Colonic mucosa (tissue), 4 donors: ENCODE measurements around the gene FIGNL2. TPM values are rescaled to one million over a fixed set of nuclear protein-coding genes. Genes with fewer than 3 reads are reported as not detected.
A peak's percentile ranks its signal among the peaks of the same experiment; 100 is the strongest.

ENCODE experiments used
- DNase-seq: peaks from one replicate; pipeline ENCODE4 v3.0.0-alpha.2; 2020
- H3K27ac ChIP-seq: fragments of 200-600 bp; one replicate; pipeline ENCODE4 v1.8.0; 2021
- H3K27me3 ChIP-seq: fragments of 200-600 bp; one replicate; pipeline ENCODE4 v1.8.0; 2021
- H3K36me3 ChIP-seq: fragments of 200-600 bp; one replicate; pipeline ENCODE4 v1.8.0; 2021
- H3K4me1 ChIP-seq: fragments of 200-600 bp; one replicate; pipeline ENCODE4 v1.8.0; 2021; ENCODE audit warnings: mild to moderate bottlenecking
- H3K4me3 ChIP-seq: fragments of 200-600 bp; one replicate; pipeline ENCODE4 v1.8.0; 2021
- H3K9ac ChIP-seq, 2 donors: one replicate each; pipeline ENCODE4 v1.7.0; 2013; ENCODE audit warnings: control low read depth in 2 of 2, low read depth in 2 of 2, low read length in 2 of 2
- H3K9me3 ChIP-seq: fragments of 200-600 bp; one replicate; pipeline ENCODE4 v1.8.0; 2021
- CTCF ChIP-seq: fragments of 200-600 bp; IDR thresholded peaks from one replicate; pipeline ENCODE4 v1.8.0; 2022; ENCODE audit warnings: antibody characterized with exemption, mild to moderate bottlenecking
- intact Hi-C: fragments of 100-400 bp; cut with DNase I; formaldehyde crosslinking; loops from one replicate; pipeline ENCODE4 v1.14.1; 2022
- total RNA-seq, 2 donors: library from RNA; stranded (reverse); fragmentation: NEBNext Ultra II Directional in 1 of 2; extraction: Animal tissue kit (Norgen Biotek cat#: 25700) in 1 of 2; gene quantifications; one replicate each; pipeline ENCODE4 v1.2.1, GENCODE V29; 2021
- donor health status: healthy.
- donor health status: DM: no; HTN: no; CAD: no.
- donor health status: DM: no; HTN: no; CAD: no.

The FIGNL2 gene
- total RNA-seq, 2 donors from 2014 or later: 0.30 to 0.35 TPM

GRCh38 chr12:51851413-51852124, 3.1 kb upstream of the FIGNL2 start:
- H3K36me3 ChIP-seq: no peaks in the 10 kb centered on the region
- peaks cover 4% of the 10 kb centered on the region for H3K4me1 ChIP-seq
- H3K27ac ChIP-seq: no peak overlapping the region
- H3K4me3 ChIP-seq: no peak overlapping the region
- intact Hi-C loops: no loop called here
- no peak overlapping the region for H3K9ac ChIP-seq
- H3K9me3 ChIP-seq: no peaks in the 10 kb centered on the region
- H3K27me3 ChIP-seq: peaks cover 22% of the 10 kb centered on the region
- TF ChIP-seq CTCF: no peak
- no peak for DNase-seq

GRCh38 chr12:51850965-51851299, 2.4 kb upstream of the FIGNL2 start:
- no peak for DNase-seq
- no peak for TF ChIP-seq CTCF
- Histone ChIP-seq H3K4me3 (no peak overlapping the region), H3K4me1 (peaks cover 4% of the 10 kb centered on the region), H3K27me3 (peaks cover 28% of the 10 kb centered on the region), H3K9me3 (no peaks in the 10 kb centered on the region), H3K9ac (no peak overlapping the region), H3K27ac (no peak overlapping the region), H3K36me3 (no peaks in the 10 kb centered on the region)
- intact Hi-C loops: no loop called here

GRCh38 chr12:51850081-51850964, 1.8 kb upstream of the FIGNL2 start:
- no peak for DNase-seq
- no peak overlapping the region for H3K4me3 ChIP-seq
- no peak overlapping the region for H3K9ac ChIP-seq
- peaks cover 31% of the 10 kb centered on the region for H3K27me3 ChIP-seq
- intact Hi-C loops: no loop called here
- no peak overlapping the region for H3K27ac ChIP-seq
- no peaks in the 10 kb centered on the region for H3K36me3 ChIP-seq
- no peaks in the 10 kb centered on the region for H3K9me3 ChIP-seq
- no peak for TF ChIP-seq CTCF
- H3K4me1 ChIP-seq: peaks cover 4% of the 10 kb centered on the region

GRCh38 chr12:51848841-51849735, 570 bp upstream of the FIGNL2 start:
- H3K27me3 ChIP-seq: peaks cover 41% of the 10 kb centered on the region
- H3K4me3 ChIP-seq: no peak overlapping the region
- no peak overlapping the region for H3K9ac ChIP-seq
- intact Hi-C loops: no loop called here
- peaks cover 4% of the 10 kb centered on the region for H3K4me1 ChIP-seq
- no peaks in the 10 kb centered on the region for H3K36me3 ChIP-seq
- no peak for TF ChIP-seq CTCF
- no peak for DNase-seq
- no peak overlapping the region for H3K27ac ChIP-seq
- H3K9me3 ChIP-seq: no peaks in the 10 kb centered on the region

- intact Hi-C loops: no loop called here
- H3K27ac ChIP-seq: no peak overlapping the region
- H3K9me3 ChIP-seq: no peaks in the 10 kb centered on the region
- H3K4me1 ChIP-seq: peaks cover 4% of the 10 kb centered on the region
- no peak for DNase-seq
- no peaks in the 10 kb centered on the region for H3K36me3 ChIP-seq
- H3K4me3 ChIP-seq: peak overlapping the region; percentile 34
- H3K9ac ChIP-seq: peak overlapping the region in 1 of 2 donors; percentile 43
- no peak for TF ChIP-seq CTCF
- peaks cover 41% of the 10 kb centered on the region for H3K27me3 ChIP-seq
Measured at GRCh38 chr12:51847643-51848325, 734 bp downstream of the FIGNL2 start.
